Measurements from ENCODE around the gene GPR17.

- TF ChIP-seq, protein P1, sequence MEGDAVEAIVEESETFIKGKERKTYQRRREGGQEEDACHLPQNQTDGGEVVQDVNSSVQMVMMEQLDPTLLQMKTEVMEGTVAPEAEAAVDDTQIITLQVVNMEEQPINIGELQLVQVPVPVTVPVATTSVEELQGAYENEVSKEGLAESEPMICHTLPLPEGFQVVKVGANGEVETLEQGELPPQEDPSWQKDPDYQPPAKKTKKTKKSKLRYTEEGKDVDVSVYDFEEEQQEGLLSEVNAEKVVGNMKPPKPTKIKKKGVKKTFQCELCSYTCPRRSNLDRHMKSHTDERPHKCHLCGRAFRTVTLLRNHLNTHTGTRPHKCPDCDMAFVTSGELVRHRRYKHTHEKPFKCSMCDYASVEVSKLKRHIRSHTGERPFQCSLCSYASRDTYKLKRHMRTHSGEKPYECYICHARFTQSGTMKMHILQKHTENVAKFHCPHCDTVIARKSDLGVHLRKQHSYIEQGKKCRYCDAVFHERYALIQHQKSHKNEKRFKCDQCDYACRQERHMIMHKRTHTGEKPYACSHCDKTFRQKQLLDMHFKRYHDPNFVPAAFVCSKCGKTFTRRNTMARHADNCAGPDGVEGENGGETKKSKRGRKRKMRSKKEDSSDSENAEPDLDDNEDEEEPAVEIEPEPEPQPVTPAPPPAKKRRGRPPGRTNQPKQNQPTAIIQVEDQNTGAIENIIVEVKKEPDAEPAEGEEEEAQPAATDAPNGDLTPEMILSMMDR (IDR thresholded peaks at IDR 0.05) = no peak
- TF ChIP-seq POLR2A (IDR thresholded peaks at IDR 0.05) = no peak
These were observed 38.5 kb upstream of the GPR17 start for GRCh38 chr2:127607399-127607908.
